ENCODE measurements around the gene TDG. TPM values are rescaled to one million over a fixed set of nuclear protein-coding genes. Genes with fewer than 3 reads are reported as not detected.
"Not testable (repeated sequence)": the region's sequence is repeated elsewhere in the genome, so short reads cannot be mapped to it uniquely, and the experiment has no call there.

TDG gene
- total RNA-seq, 3 donors from 2014 or later: 49.6 to 58.3 (median 50.0) TPM

DNA sequence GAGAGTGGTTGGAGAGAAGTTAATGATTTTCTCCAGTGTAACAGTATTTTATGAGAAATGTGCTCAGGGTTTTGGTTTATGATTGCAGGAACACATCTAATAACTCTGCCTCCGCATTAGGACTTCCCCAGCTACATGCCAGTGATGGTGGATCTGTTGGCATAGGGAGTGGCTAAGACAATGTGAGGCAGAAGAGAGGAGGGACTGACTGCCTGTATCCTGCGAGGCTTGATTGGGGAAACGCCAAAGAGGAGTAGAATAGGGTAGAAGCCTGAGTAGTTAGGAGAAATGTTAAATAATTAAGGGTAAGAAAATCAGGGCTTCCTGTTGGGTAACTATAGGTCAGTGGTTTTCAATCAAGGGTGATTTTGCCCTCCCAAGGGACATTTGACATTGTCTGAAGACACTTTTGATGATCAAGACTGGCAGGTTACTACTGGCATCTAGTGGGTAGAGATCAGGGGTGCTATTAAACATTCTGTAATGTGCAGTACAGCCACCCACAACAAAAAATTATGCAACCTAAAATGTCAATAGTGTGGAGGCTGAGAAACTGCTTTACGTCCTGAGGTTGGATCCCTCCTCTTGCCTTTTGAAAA is 12.8 kb downstream of the TDG start:
- no peak overlapping the region for H3K4me3 Mint-ChIP-seq
- H3K36me3 Mint-ChIP-seq (ENCODE audit: insufficient read depth): peaks cover 28% of the 10 kb centered on the region
- H3K4me1 Mint-ChIP-seq (ENCODE audit: low read depth): peaks cover 16% of the 10 kb centered on the region
- H3K9me3 Mint-ChIP-seq: no peaks in the 10 kb centered on the region
- ATAC-seq (no peak), DNase-seq (no peak)
- no peaks in the 10 kb centered on the region for H3K27me3 Mint-ChIP-seq (ENCODE audit: low read depth)

- no peaks in the 10 kb centered on the region for H3K4me1 Mint-ChIP-seq (ENCODE audit: low read depth)
- ATAC-seq: no peak
- H3K9me3 Mint-ChIP-seq: no peaks in the 10 kb centered on the region
- no peak overlapping the region for H3K4me3 Mint-ChIP-seq
- no peaks in the 10 kb centered on the region for H3K27me3 Mint-ChIP-seq (ENCODE audit: low read depth)
- H3K36me3 Mint-ChIP-seq (ENCODE audit: insufficient read depth): peaks cover 27% of the 10 kb centered on the region
- DNase-seq: no peak
Observed at GRCh38 chr12:103986829-103987228, 21.2 kb downstream of the TDG start.

DNA sequence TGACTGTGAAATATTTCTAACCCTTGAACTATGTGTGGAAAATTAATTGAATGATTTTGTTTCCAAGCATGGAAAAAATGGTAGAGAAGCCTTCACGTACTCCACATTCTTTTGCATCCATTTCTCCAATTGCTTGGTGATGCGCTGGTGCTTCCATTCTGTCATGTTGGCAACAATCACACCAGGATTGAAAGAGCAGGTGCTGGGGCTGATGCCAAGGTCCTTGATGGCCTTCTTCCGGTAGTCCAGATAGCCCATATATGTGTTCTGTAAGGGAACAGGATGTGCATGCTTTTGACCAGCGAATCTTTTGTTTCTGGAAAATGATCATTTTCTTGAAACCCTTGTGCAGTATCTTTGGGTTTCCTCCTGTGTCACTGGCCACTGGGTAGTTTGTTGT is 28.6 kb downstream of the TDG start:
- Mint-ChIP-seq H3K4me1 (ENCODE audit: low read depth) (no peaks in the 10 kb centered on the region), H3K27me3 (ENCODE audit: low read depth) (peaks cover 4% of the 10 kb centered on the region), H3K9me3 (no peaks in the 10 kb centered on the region), H3K4me3 (no peak overlapping the region), H3K36me3 (ENCODE audit: insufficient read depth) (peaks cover 3% of the 10 kb centered on the region)
- ATAC-seq (no peak), DNase-seq (no peak)

DNA sequence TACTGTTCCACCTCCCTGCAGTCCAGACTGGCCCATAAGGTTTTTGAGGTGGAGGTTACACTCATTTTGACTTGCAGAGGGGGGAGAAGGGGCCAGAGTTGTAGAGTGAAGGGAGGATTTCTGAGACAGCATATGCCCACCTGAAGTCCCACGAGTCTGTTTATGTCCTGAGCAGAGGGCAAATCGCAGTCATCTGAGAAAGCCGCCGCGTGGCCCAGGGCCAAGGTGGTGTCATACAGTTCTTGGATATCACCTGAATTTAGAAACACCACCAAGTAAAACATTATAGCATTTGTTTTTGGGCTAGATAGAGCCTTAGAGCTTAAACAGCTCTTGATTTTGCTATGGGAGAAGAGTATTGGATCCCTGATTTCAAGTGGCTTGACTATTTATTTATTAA is 30.9 kb downstream of the TDG start:
- no peaks in the 10 kb centered on the region for H3K36me3 Mint-ChIP-seq (ENCODE audit: insufficient read depth)

GRCh38 chr12:103997286-103997900 is 31.7 kb downstream of the TDG start:
- no peak for ATAC-seq
- Mint-ChIP-seq H3K27me3 (ENCODE audit: low read depth) (peaks cover 27% of the 10 kb centered on the region), H3K4me1 (ENCODE audit: low read depth) (no peaks in the 10 kb centered on the region), H3K4me3 (no peak overlapping the region), H3K9me3 (no peaks in the 10 kb centered on the region), H3K36me3 (ENCODE audit: insufficient read depth) (no peaks in the 10 kb centered on the region)
- no peak for DNase-seq

More for the DNA sequence above, 30.9 kb downstream of the TDG start:
- H3K4me3 Mint-ChIP-seq: no peak overlapping the region
- H3K27me3 Mint-ChIP-seq (ENCODE audit: low read depth): peaks cover 23% of the 10 kb centered on the region
- H3K4me1 Mint-ChIP-seq (ENCODE audit: low read depth): no peaks in the 10 kb centered on the region
- DNase-seq: no peak
- no peak for ATAC-seq
- no peaks in the 10 kb centered on the region for H3K9me3 Mint-ChIP-seq

- peaks cover 41% of the 10 kb centered on the region for H3K27me3 Mint-ChIP-seq (ENCODE audit: low read depth)
Observed at GRCh38 chr12:103998976-103999375, 33.3 kb downstream of the TDG start.

GRCh38 chr12:104000807-104001434 is 35.2 kb downstream of the TDG start:
- Mint-ChIP-seq H3K4me1 (ENCODE audit: low read depth) (no peaks in the 10 kb centered on the region), H3K9me3 (no peaks in the 10 kb centered on the region), H3K27me3 (ENCODE audit: low read depth) (peaks cover 54% of the 10 kb centered on the region), H3K4me3 (no peak overlapping the region), H3K36me3 (ENCODE audit: insufficient read depth) (no peaks in the 10 kb centered on the region)
- ATAC-seq (no peak), DNase-seq (no peak)

More at GRCh38 chr12:103998976-103999375, 33.3 kb downstream of the TDG start:
- DNase-seq (no peak), ATAC-seq (no peak)
- no peaks in the 10 kb centered on the region for H3K9me3 Mint-ChIP-seq
- no peaks in the 10 kb centered on the region for H3K36me3 Mint-ChIP-seq (ENCODE audit: insufficient read depth)
- no peaks in the 10 kb centered on the region for H3K4me1 Mint-ChIP-seq (ENCODE audit: low read depth)
- no peak overlapping the region for H3K4me3 Mint-ChIP-seq

DNA sequence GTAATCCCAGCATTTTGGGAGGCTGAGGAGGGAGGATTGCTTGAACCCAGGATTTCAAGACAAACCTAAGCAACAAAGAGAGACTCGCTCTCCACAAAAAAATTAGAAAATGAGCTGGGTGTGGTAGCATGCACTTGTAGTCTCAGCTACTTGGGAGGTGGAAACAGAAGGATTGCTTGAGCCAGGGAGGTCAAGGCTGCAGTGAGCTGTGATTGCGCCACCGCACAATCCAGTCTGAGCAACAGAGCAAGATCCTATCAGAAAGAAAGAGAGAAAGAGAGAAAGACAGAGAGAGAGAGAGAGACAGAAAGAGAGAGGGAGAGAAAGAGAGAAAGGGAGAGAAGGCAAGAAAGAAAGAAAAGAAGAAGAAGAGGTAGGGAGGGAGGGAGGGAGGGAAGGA is 37.0 kb downstream of the TDG start:
- Mint-ChIP-seq H3K36me3 (ENCODE audit: insufficient read depth) (no peaks in the 10 kb centered on the region), H3K4me1 (ENCODE audit: low read depth) (no peaks in the 10 kb centered on the region), H3K4me3 (no peak overlapping the region), H3K9me3 (no peaks in the 10 kb centered on the region), H3K27me3 (ENCODE audit: low read depth) (peaks cover 54% of the 10 kb centered on the region)
- DNase-seq (no peak), ATAC-seq (no peak)

DNA sequence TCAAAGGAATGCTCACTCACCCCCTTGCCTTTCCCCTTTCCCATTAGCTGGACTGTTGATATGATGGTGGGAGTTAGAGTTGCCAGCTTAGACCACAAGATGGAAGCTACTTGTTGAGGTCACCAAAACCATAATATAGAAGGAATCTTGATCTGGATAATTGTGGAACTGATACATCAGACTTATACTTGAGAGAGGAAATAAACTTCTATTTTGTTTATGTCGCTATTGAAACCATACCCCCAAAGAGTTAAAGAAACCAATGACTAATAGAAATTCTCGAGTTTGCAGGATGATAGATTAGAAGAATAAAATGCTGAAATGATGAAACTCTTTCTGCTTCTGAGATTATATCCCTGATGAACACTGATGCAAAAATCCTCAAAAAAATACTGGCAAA is 37.9 kb downstream of the TDG start:
- ATAC-seq: no peak
- Mint-ChIP-seq H3K27me3 (ENCODE audit: low read depth) (peaks cover 58% of the 10 kb centered on the region), H3K4me3 (no peak overlapping the region), H3K9me3 (no peaks in the 10 kb centered on the region), H3K36me3 (ENCODE audit: insufficient read depth) (no peaks in the 10 kb centered on the region), H3K4me1 (ENCODE audit: low read depth) (no peaks in the 10 kb centered on the region)
- no peak for DNase-seq

- Mint-ChIP-seq H3K4me1 (ENCODE audit: low read depth) (no peaks in the 10 kb centered on the region), H3K4me3 (no peak overlapping the region), H3K9me3 (no peaks in the 10 kb centered on the region), H3K27me3 (ENCODE audit: low read depth) (peaks cover 36% of the 10 kb centered on the region), H3K36me3 (ENCODE audit: insufficient read depth) (no peaks in the 10 kb centered on the region)
- ATAC-seq (no peak), DNase-seq (no peak)
Observed at GRCh38 chr12:104006929-104007328, 41.3 kb downstream of the TDG start.

GRCh38 chr12:104010121-104010520 is 44.4 kb downstream of the TDG start:
- Mint-ChIP-seq H3K36me3 (ENCODE audit: insufficient read depth) (no peaks in the 10 kb centered on the region), H3K4me3 (no peak overlapping the region), H3K9me3 (no peaks in the 10 kb centered on the region), H3K27me3 (ENCODE audit: low read depth) (peaks cover 12% of the 10 kb centered on the region), H3K4me1 (ENCODE audit: low read depth) (no peaks in the 10 kb centered on the region)
- no peak for ATAC-seq
- DNase-seq: no peak

DNA sequence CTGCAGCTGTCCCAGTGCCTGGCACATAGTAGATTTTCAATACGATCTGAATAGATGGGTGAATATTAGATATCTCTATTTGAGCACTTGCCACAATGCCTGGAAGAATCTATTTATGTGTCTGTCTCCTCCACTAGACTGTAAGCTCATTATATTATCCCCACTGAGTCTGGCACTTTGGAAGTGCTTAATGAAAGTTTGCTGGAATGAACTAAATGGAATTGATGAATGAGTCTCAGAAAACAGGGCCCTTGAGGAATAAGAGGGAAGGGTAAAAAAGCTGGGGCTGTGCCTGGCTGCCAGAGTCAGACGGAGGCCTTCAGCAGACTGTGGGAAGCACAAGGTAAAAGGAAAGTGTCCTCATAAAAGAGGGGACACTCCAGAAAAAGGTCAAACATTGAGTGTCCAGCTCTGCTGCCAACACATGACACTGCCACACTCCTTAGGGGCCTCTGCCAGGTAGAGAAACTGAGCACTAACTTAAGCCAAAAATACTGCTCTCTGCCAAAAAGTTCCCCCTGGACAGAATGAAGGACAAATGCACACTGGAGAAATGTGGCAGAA is 45.0 kb downstream of the TDG start:
- ATAC-seq (no peak), DNase-seq (no peak)
- no peaks in the 10 kb centered on the region for H3K9me3 Mint-ChIP-seq
- H3K36me3 Mint-ChIP-seq (ENCODE audit: insufficient read depth): no peaks in the 10 kb centered on the region
- no peaks in the 10 kb centered on the region for H3K4me1 Mint-ChIP-seq (ENCODE audit: low read depth)
- no peak overlapping the region for H3K4me3 Mint-ChIP-seq
- peaks cover 8% of the 10 kb centered on the region for H3K27me3 Mint-ChIP-seq (ENCODE audit: low read depth)

GRCh38 chr12:104011253-104011652 is 45.6 kb downstream of the TDG start:
- Mint-ChIP-seq H3K4me1 (ENCODE audit: low read depth) (no peaks in the 10 kb centered on the region), H3K27me3 (ENCODE audit: low read depth) (peaks cover 8% of the 10 kb centered on the region), H3K9me3 (no peaks in the 10 kb centered on the region), H3K36me3 (ENCODE audit: insufficient read depth) (no peaks in the 10 kb centered on the region), H3K4me3 (no peak overlapping the region)
- ATAC-seq (no peak), DNase-seq (no peak)

GRCh38 chr12:104012331-104012730 is 46.7 kb downstream of the TDG start:
- no peaks in the 10 kb centered on the region for H3K36me3 Mint-ChIP-seq (ENCODE audit: insufficient read depth)
- no peak overlapping the region for H3K4me3 Mint-ChIP-seq
- peaks cover 8% of the 10 kb centered on the region for H3K27me3 Mint-ChIP-seq (ENCODE audit: low read depth)

DNA sequence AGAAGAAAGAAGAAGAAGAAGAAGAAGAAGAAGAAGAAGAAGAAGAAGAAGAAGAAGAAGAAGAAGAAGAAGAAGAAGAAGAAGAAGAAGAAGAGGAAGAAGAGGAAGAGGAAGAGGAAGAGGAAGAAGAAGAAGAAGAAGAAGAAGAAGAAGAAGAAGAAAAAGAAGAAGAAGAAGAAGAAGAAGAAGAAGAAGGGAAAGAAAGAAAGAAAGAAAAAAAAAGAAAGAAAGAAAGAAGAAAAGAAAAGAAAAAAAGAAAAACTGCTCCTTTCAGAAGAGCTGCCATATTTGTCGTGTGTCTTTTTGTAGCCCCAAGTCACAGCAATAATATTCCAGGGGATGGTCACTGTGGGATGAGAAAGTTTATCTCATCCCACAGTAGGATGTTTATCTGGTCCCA is 56.2 kb downstream of the TDG start:
- not testable (repeated sequence) for H3K36me3 Mint-ChIP-seq (ENCODE audit: insufficient read depth); H3K4me1 Mint-ChIP-seq (ENCODE audit: low read depth); H3K4me3 Mint-ChIP-seq; DNase-seq; H3K9me3 Mint-ChIP-seq; ATAC-seq
- peaks cover 21% of the 10 kb centered on the region for H3K27me3 Mint-ChIP-seq (ENCODE audit: low read depth)

More at GRCh38 chr12:104012331-104012730, 46.7 kb downstream of the TDG start:
- no peak for ATAC-seq
- no peaks in the 10 kb centered on the region for H3K4me1 Mint-ChIP-seq (ENCODE audit: low read depth)
- no peak for DNase-seq
- no peaks in the 10 kb centered on the region for H3K9me3 Mint-ChIP-seq

Data from activated T-cell treated with anti-CD3 and anti-CD28 coated beads, Interleukin-2, amount 50 U/mL, for 4 hours (primary cell).